ENCODE results near the gene KIZ.

Gene KIZ

GRCh38 chr20:21214431-21214830 lies 88.5 kb downstream of the KIZ start:
- no peak for DNase-seq (ENCODE audit: low read depth)
- no peak overlapping the region for H3K4me3 ChIP-seq (ENCODE audit: low read depth, low read length)
- no peak for TF ChIP-seq CTCF (IDR thresholded peaks at IDR 0.05; ENCODE audit: insufficient read depth, low read depth, low read length, missing control alignments)

GRCh38 chr20:21219686-21220085 lies 93.8 kb downstream of the KIZ start:
- no peak overlapping the region for H3K4me3 ChIP-seq (ENCODE audit: low read depth, low read length)
- no peak for TF ChIP-seq CTCF (IDR thresholded peaks at IDR 0.05; ENCODE audit: insufficient read depth, low read depth, low read length, missing control alignments)
- DNase-seq (ENCODE audit: low read depth): no peak

GRCh38 chr20:21224217-21224616 lies 98.3 kb downstream of the KIZ start:
- no peak for DNase-seq (ENCODE audit: low read depth)
- TF ChIP-seq CTCF (IDR thresholded peaks at IDR 0.05; ENCODE audit: insufficient read depth, low read depth, low read length, missing control alignments): no peak
- no peak overlapping the region for H3K4me3 ChIP-seq (ENCODE audit: low read depth, low read length)

- no peak overlapping the region for H3K4me3 ChIP-seq (ENCODE audit: low read depth, low read length)
- TF ChIP-seq CTCF (IDR thresholded peaks at IDR 0.05; ENCODE audit: insufficient read depth, low read depth, low read length, missing control alignments): no peak
Observed at GRCh38 chr20:21225215-21225947, 99.5 kb downstream of the KIZ start.

GRCh38 chr20:21228511-21228910 lies 102.6 kb downstream of the KIZ start:
- no peak for TF ChIP-seq CTCF (IDR thresholded peaks at IDR 0.05; ENCODE audit: insufficient read depth, low read depth, low read length, missing control alignments)
- no peak overlapping the region for H3K4me3 ChIP-seq (ENCODE audit: low read depth, low read length)
- peak; percentile 63 for DNase-seq (ENCODE audit: low read depth)

More at GRCh38 chr20:21225215-21225947, 99.5 kb downstream of the KIZ start:
- DNase-seq (ENCODE audit: low read depth): no peak

- no peak for TF ChIP-seq CTCF (IDR thresholded peaks at IDR 0.05; ENCODE audit: insufficient read depth, low read depth, low read length, missing control alignments)
- no peak for DNase-seq (ENCODE audit: low read depth)
Observed at GRCh38 chr20:21229163-21229562, 103.3 kb downstream of the KIZ start.

GRCh38 chr20:21230220-21230619 lies 104.3 kb downstream of the KIZ start:
- no peak for TF ChIP-seq CTCF (IDR thresholded peaks at IDR 0.05; ENCODE audit: insufficient read depth, low read depth, low read length, missing control alignments)
- H3K4me3 ChIP-seq (ENCODE audit: low read depth, low read length): no peak overlapping the region
- DNase-seq (ENCODE audit: low read depth): no peak

More at GRCh38 chr20:21229163-21229562, 103.3 kb downstream of the KIZ start:
- H3K4me3 ChIP-seq (ENCODE audit: low read depth, low read length): no peak overlapping the region
